ENCODE results near the gene COTL1.

Gene COTL1

DNA sequence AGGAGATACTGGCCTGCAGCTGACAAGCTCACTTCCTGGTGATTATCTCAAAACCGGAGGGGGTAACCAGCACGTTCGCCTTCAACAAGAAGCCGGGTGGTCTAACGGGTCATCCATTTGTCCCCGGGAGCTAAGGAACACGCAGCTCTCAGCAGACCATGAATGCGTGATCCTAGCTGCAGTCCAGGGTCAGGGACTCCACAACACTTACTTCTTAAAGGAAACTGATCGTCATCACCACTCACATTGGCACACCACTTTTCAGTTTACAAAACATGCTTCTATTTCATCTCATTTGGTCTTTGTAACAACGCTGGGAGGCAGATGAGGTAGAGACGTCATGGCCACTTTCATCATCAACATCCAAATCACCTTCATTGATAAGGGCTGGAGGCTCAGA lies 25.2 kb downstream of the COTL1 start:
- H3K9ac ChIP-seq (ENCODE audit: low read length in 5 of 5) = no peak overlapping the region
- H3K4me3 ChIP-seq (ENCODE audit: low read depth in 1 of 5, low read length in 5 of 5) = no peak overlapping the region
- no peaks in the 10 kb centered on the region for H3K9me3 ChIP-seq (ENCODE audit: control insufficient read depth in 5 of 5, low read length in 5 of 5)
- peaks cover 0 to 14% (median 6%) of the 10 kb centered on the region in 5 donors for H3K4me1 ChIP-seq (ENCODE audit: control insufficient read depth in 5 of 5, insufficient read depth in 5 of 5, low read length in 5 of 5)
- H3K27ac ChIP-seq (ENCODE audit: low read depth, low read length) = no peak overlapping the region
- H3K27me3 ChIP-seq (ENCODE audit: control insufficient read depth in 5 of 5, insufficient read depth in 4 of 5, low read length in 5 of 5) = no peaks in the 10 kb centered on the region
- H3K36me3 ChIP-seq (ENCODE audit: control insufficient read depth in 5 of 5, insufficient read depth in 5 of 5, low read length in 5 of 5) = peaks cover 0 to 22% (median 11%) of the 10 kb centered on the region in 5 donors

DNA sequence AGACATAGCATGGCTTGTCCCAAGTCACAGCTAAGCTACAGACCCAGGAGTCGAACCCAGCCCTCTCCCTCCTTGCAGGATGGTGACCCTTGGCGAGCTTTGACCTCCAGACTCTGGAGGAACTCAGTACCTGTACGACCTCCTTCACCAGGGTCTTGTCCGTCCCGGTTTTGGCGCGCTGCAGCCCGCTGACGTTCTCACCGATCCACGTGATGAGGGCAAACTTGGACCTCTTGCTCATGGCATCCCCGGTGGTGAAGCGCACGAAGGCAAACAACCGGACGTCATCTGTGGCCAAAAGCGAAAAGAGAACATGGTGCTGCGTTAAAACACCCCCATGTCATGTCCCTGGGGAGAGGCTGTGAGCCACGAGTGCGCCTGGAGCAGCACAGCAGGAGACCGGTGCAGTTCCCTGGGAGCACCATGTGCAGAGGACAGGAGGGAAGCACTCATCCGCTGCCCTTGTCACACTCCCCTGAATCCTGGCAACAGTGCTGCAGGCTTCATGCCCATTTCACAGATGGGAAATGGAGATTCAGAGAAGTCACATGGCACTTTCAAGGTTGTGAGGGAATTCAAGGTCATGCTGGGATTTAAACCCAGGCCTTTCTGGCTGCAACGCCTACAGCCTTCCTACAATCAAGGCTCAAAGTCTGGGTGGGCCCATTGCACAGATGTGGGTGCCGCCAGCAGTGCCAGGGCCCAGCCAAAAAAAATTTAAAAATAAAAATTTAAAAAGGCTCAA lies 27.7 kb downstream of the COTL1 start:
- peaks cover 0 to 22% (median 11%) of the 10 kb centered on the region in 5 donors for H3K36me3 ChIP-seq (ENCODE audit: control insufficient read depth in 5 of 5, insufficient read depth in 5 of 5, low read length in 5 of 5)
- H3K27ac ChIP-seq (ENCODE audit: low read depth, low read length) = no peak overlapping the region
- no peak overlapping the region for H3K9ac ChIP-seq (ENCODE audit: low read length in 5 of 5)
- H3K9me3 ChIP-seq (ENCODE audit: control insufficient read depth in 5 of 5, low read length in 5 of 5) = no peaks in the 10 kb centered on the region
- no peaks in the 10 kb centered on the region for H3K27me3 ChIP-seq (ENCODE audit: control insufficient read depth in 5 of 5, insufficient read depth in 4 of 5, low read length in 5 of 5)
- no peak overlapping the region for H3K4me3 ChIP-seq (ENCODE audit: low read depth in 1 of 5, low read length in 5 of 5)
- H3K4me1 ChIP-seq (ENCODE audit: control insufficient read depth in 5 of 5, insufficient read depth in 5 of 5, low read length in 5 of 5) = peaks cover 0 to 17% (median 9%) of the 10 kb centered on the region in 5 donors

- no peaks in the 10 kb centered on the region for H3K27me3 ChIP-seq (ENCODE audit: control insufficient read depth in 5 of 5, insufficient read depth in 4 of 5, low read length in 5 of 5)
- H3K9me3 ChIP-seq (ENCODE audit: control insufficient read depth in 5 of 5, low read length in 5 of 5) = no peaks in the 10 kb centered on the region
- H3K4me1 ChIP-seq (ENCODE audit: control insufficient read depth in 5 of 5, insufficient read depth in 5 of 5, low read length in 5 of 5) = peaks cover 0 to 28% (median 10%) of the 10 kb centered on the region in 5 donors
- no peak overlapping the region for H3K4me3 ChIP-seq (ENCODE audit: low read depth in 1 of 5, low read length in 5 of 5)
- no peak overlapping the region for H3K27ac ChIP-seq (ENCODE audit: low read depth, low read length)
- H3K36me3 ChIP-seq (ENCODE audit: control insufficient read depth in 5 of 5, insufficient read depth in 5 of 5, low read length in 5 of 5) = peaks cover 0 to 22% (median 11%) of the 10 kb centered on the region in 5 donors
- no peak overlapping the region for H3K9ac ChIP-seq (ENCODE audit: low read length in 5 of 5)
Observed at GRCh38 chr16:84588991-84589390, 28.9 kb downstream of the COTL1 start.

GRCh38 chr16:84585886-84586285 lies 32.0 kb downstream of the COTL1 start:
- Histone ChIP-seq H3K9ac (ENCODE audit: low read length in 5 of 5) (no peak overlapping the region), H3K36me3 (ENCODE audit: control insufficient read depth in 5 of 5, insufficient read depth in 5 of 5, low read length in 5 of 5) (peaks cover 0 to 19% (median 11%) of the 10 kb centered on the region in 5 donors), H3K9me3 (ENCODE audit: control insufficient read depth in 5 of 5, low read length in 5 of 5) (no peaks in the 10 kb centered on the region), H3K4me3 (ENCODE audit: low read depth in 1 of 5, low read length in 5 of 5) (peak overlapping the region in 1 of 5 donors; percentile 17), H3K27ac (ENCODE audit: low read depth, low read length) (no peak overlapping the region), H3K27me3 (ENCODE audit: control insufficient read depth in 5 of 5, insufficient read depth in 4 of 5, low read length in 5 of 5) (no peaks in the 10 kb centered on the region), H3K4me1 (ENCODE audit: control insufficient read depth in 5 of 5, insufficient read depth in 5 of 5, low read length in 5 of 5) (peaks cover 0 to 46% (median 14%) of the 10 kb centered on the region in 5 donors)

GRCh38 chr16:84585467-84585866 lies 32.4 kb downstream of the COTL1 start:
- Histone ChIP-seq H3K27ac (ENCODE audit: low read depth, low read length) (no peak overlapping the region), H3K9ac (ENCODE audit: low read length in 5 of 5) (no peak overlapping the region), H3K36me3 (ENCODE audit: control insufficient read depth in 5 of 5, insufficient read depth in 5 of 5, low read length in 5 of 5) (peaks cover 0 to 19% (median 11%) of the 10 kb centered on the region in 5 donors), H3K4me1 (ENCODE audit: control insufficient read depth in 5 of 5, insufficient read depth in 5 of 5, low read length in 5 of 5) (peaks cover 0 to 46% (median 14%) of the 10 kb centered on the region in 5 donors), H3K4me3 (ENCODE audit: low read depth in 1 of 5, low read length in 5 of 5) (no peak overlapping the region), H3K9me3 (ENCODE audit: control insufficient read depth in 5 of 5, low read length in 5 of 5) (no peaks in the 10 kb centered on the region), H3K27me3 (ENCODE audit: control insufficient read depth in 5 of 5, insufficient read depth in 4 of 5, low read length in 5 of 5) (no peaks in the 10 kb centered on the region)

- Histone ChIP-seq H3K27ac (ENCODE audit: low read depth, low read length) (no peak overlapping the region), H3K4me1 (ENCODE audit: control insufficient read depth in 5 of 5, insufficient read depth in 5 of 5, low read length in 5 of 5) (peaks cover 0 to 46% (median 14%) of the 10 kb centered on the region in 5 donors), H3K36me3 (ENCODE audit: control insufficient read depth in 5 of 5, insufficient read depth in 5 of 5, low read length in 5 of 5) (peaks cover 0 to 14% (median 5%) of the 10 kb centered on the region in 5 donors), H3K9ac (ENCODE audit: low read length in 5 of 5) (no peak overlapping the region), H3K9me3 (ENCODE audit: control insufficient read depth in 5 of 5, low read length in 5 of 5) (no peaks in the 10 kb centered on the region), H3K27me3 (ENCODE audit: control insufficient read depth in 5 of 5, insufficient read depth in 4 of 5, low read length in 5 of 5) (no peaks in the 10 kb centered on the region), H3K4me3 (ENCODE audit: low read depth in 1 of 5, low read length in 5 of 5) (no peak overlapping the region)
Observed at GRCh38 chr16:84584678-84585077, 33.2 kb downstream of the COTL1 start.

- Histone ChIP-seq H3K4me3 (ENCODE audit: low read depth in 1 of 5, low read length in 5 of 5) (no peak overlapping the region), H3K36me3 (ENCODE audit: control insufficient read depth in 5 of 5, insufficient read depth in 5 of 5, low read length in 5 of 5) (peaks cover 0 to 9% (median 0%) of the 10 kb centered on the region in 5 donors), H3K9ac (ENCODE audit: low read length in 5 of 5) (no peak overlapping the region), H3K4me1 (ENCODE audit: control insufficient read depth in 5 of 5, insufficient read depth in 5 of 5, low read length in 5 of 5) (peaks cover 0 to 46% (median 14%) of the 10 kb centered on the region in 5 donors), H3K9me3 (ENCODE audit: control insufficient read depth in 5 of 5, low read length in 5 of 5) (no peaks in the 10 kb centered on the region), H3K27ac (ENCODE audit: low read depth, low read length) (peak overlapping the region; percentile 19), H3K27me3 (ENCODE audit: control insufficient read depth in 5 of 5, insufficient read depth in 4 of 5, low read length in 5 of 5) (no peaks in the 10 kb centered on the region)
Observed at GRCh38 chr16:84583995-84584394, 33.9 kb downstream of the COTL1 start.

DNA sequence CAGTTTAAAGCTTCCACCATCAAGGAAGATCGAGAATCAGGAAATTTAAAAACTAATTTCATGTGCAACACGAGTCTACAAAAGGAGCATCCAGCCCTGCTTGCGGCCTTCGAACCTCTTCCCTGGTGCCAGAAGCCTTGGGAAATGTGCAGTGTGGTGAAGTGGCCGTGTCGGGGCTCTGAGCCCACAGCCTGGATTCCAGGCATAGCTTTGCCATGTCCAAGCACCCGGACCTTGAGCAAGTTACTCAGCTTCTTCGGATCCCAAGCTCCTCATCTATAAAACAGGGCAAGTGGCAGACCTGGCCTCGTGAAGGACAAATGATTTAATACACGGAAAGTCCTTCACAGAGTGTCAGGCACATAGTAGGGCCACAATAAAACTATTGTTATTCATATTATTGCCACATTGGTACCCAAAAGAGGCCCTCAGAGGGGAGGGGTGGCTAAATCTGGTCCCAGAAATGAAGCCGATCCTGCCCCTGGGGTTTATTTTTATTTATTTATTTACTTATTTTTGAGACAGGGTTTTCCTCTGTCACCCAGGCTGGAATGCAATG lies 34.8 kb downstream of the COTL1 start:
- H3K27ac ChIP-seq (ENCODE audit: low read depth, low read length) = peak overlapping the region; percentile 19
- no peaks in the 10 kb centered on the region for H3K27me3 ChIP-seq (ENCODE audit: control insufficient read depth in 5 of 5, insufficient read depth in 4 of 5, low read length in 5 of 5)
- H3K4me1 ChIP-seq (ENCODE audit: control insufficient read depth in 5 of 5, insufficient read depth in 5 of 5, low read length in 5 of 5) = peaks cover 0 to 46% (median 14%) of the 10 kb centered on the region in 5 donors
- H3K9me3 ChIP-seq (ENCODE audit: control insufficient read depth in 5 of 5, low read length in 5 of 5) = no peaks in the 10 kb centered on the region
- no peak overlapping the region for H3K9ac ChIP-seq (ENCODE audit: low read length in 5 of 5)
- no peak overlapping the region for H3K4me3 ChIP-seq (ENCODE audit: low read depth in 1 of 5, low read length in 5 of 5)
- peaks cover 0 to 14% (median 0%) of the 10 kb centered on the region in 5 donors for H3K36me3 ChIP-seq (ENCODE audit: control insufficient read depth in 5 of 5, insufficient read depth in 5 of 5, low read length in 5 of 5)

GRCh38 chr16:84581158-84581557 lies 36.7 kb downstream of the COTL1 start:
- Histone ChIP-seq H3K4me3 (ENCODE audit: low read depth in 1 of 5, low read length in 5 of 5) (no peak overlapping the region), H3K9ac (ENCODE audit: low read length in 5 of 5) (no peak overlapping the region), H3K27ac (ENCODE audit: low read depth, low read length) (no peak overlapping the region), H3K36me3 (ENCODE audit: control insufficient read depth in 5 of 5, insufficient read depth in 5 of 5, low read length in 5 of 5) (peaks cover 0 to 14% (median 0%) of the 10 kb centered on the region in 5 donors), H3K27me3 (ENCODE audit: control insufficient read depth in 5 of 5, insufficient read depth in 4 of 5, low read length in 5 of 5) (no peaks in the 10 kb centered on the region), H3K9me3 (ENCODE audit: control insufficient read depth in 5 of 5, low read length in 5 of 5) (no peaks in the 10 kb centered on the region), H3K4me1 (ENCODE audit: control insufficient read depth in 5 of 5, insufficient read depth in 5 of 5, low read length in 5 of 5) (peaks cover 0 to 35% (median 13%) of the 10 kb centered on the region in 5 donors)

DNA sequence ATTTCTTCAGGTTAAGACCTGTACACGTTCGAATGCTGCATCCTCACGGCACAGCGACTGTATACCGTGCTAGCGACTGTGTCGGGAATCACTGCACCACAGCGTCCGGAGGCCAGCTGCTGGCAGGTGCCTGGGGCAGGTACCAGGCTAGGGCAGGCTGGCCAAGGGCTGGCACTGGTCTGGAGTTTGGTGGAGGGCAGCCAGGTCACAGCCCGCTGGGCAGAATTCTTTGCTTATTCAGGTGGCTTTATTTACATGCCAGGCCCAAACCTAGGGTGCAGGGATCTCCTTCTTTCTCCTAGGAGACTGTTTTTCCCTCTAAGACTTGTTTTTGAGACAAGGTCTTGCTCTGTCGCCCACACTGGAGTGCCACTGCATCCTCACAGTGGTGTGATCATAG lies 37.9 kb downstream of the COTL1 start:
- no peak overlapping the region for H3K4me3 ChIP-seq (ENCODE audit: low read depth in 1 of 5, low read length in 5 of 5)
- H3K4me1 ChIP-seq (ENCODE audit: control insufficient read depth in 5 of 5, insufficient read depth in 5 of 5, low read length in 5 of 5) = peaks cover 0 to 27% (median 14%) of the 10 kb centered on the region in 5 donors
- no peaks in the 10 kb centered on the region for H3K9me3 ChIP-seq (ENCODE audit: control insufficient read depth in 5 of 5, low read length in 5 of 5)
- H3K27me3 ChIP-seq (ENCODE audit: control insufficient read depth in 5 of 5, insufficient read depth in 4 of 5, low read length in 5 of 5) = no peaks in the 10 kb centered on the region
- H3K27ac ChIP-seq (ENCODE audit: low read depth, low read length) = no peak overlapping the region
- peaks cover 0 to 14% (median 0%) of the 10 kb centered on the region in 5 donors for H3K36me3 ChIP-seq (ENCODE audit: control insufficient read depth in 5 of 5, insufficient read depth in 5 of 5, low read length in 5 of 5)
- H3K9ac ChIP-seq (ENCODE audit: low read length in 5 of 5) = no peak overlapping the region
